Putamen (tissue), 1 donor: ENCODE measurements around the gene TAX1BP1.
A peak's percentile ranks its signal among the peaks of the same experiment; 100 is the strongest.
"Not testable (repeated sequence)": the region's sequence is repeated elsewhere in the genome, so short reads cannot be mapped to it uniquely, and the experiment has no call there.

Source experiments
- DNase-seq: peaks from one replicate; pipeline ENCODE4 v3.0.0-alpha.2; 2016; ENCODE audit warnings: low spot score

The TAX1BP1 gene

DNA sequence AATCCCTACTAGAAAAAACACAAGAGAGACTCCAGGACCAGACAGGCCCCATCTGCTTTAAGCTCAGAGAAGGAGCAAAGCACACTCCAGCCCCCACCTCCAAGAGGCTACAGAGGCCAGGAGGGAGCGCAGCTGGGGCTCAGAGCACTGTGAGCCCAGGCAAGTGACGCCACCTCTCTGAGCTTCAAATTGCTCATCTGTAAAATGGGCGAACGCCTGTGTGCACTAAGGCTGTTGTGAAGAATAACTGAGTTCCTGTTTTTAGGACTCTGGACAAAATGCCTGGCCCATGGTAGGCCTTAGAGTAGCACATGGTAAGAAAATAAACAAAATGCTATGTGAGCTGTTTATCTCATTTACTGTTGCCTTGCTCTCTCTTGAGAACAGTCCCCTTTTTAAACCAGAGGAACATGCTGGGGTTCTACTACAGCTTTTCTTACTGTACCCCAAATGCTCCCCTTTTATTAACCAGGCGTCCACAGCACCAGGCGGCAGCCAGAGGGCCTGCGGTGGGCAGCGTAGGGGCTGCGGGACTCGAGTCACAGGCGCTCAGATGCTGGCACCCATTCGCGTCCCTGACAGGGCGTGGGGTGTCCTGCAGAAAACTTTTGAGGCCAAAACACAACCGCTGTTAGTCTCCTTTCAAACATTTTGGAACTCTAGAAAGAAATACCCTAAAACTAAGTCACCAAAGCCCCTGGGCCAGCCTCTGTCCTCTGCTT lies 103.8 kb downstream of the TAX1BP1 start:
- no peak for DNase-seq

DNA sequence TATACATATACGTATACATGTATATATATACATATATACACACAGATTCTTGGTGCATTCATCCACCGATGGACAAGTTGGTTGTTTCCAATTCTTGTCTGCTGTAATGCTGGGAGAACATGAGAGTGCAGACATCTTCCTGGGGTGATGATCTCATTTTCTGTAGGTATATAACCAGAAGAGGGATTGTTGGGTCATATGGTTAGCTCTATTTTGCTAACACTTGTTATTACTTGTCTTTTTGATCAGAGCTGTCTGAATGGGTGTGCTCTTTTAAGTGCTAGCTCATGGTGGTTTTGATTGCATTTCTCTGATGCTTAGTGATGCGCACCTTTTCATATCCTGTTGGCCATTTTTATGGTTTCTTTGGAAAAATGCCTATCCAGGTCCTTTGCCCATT lies 106.4 kb downstream of the TAX1BP1 start:
- no peak for DNase-seq

DNA sequence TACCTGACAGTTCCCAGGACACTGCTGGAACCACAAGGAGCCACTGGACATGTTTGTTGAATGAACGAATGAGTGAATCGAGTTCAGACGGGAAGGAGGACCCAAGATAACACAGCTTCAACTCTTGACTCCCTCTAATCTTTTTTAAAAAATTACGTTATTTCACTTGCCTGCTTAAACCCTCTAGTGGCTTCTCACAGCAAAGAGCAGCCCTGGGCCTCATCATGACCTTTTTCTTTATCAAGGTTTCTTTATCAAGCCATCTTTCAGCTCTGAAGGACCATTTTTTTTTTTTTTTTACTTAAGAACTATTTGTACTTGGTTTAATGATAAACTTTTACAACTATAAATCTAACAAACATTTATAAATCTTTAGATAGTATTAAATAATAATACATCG lies 110.6 kb downstream of the TAX1BP1 start:
- no peak for DNase-seq

DNA sequence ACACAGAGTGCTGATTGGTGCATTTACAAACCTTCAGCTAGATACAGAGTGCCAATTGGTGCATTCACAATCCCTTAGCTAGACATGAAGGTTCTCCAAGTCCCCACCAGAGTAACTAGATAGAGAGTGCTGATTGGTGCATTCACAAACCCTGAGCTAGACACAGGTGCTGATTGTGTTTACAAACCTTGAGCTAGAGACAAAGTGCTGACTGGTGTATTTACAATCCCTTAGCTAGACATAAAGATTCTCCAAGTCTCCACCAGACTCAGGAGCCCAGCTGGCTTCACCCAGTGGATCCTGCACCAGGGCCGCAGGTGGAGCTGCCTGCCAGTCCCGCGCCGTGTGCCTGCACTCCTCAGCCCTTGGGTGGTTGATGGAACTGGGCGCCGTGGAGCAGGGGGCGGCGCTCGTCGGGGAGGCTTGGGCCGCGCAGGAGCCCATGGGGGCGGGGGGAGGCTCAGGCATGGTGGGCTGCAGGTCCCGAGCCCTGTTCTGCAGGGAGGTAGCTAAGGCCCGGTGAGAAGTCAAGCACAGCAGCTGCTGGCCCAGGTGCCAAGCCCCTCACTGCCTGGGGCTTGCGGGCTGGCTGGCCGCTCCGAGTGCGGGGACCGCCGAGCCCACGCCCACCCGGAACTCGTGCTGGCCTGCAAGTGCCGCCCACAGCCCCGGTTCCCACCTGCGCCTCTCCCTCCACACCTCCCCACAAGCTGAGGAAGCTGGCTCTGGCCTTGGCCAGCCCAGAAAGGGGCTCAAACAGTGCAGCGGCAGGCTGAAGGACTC lies 116.9 kb downstream of the TAX1BP1 start:
- DNase-seq: not testable (repeated sequence)

DNA sequence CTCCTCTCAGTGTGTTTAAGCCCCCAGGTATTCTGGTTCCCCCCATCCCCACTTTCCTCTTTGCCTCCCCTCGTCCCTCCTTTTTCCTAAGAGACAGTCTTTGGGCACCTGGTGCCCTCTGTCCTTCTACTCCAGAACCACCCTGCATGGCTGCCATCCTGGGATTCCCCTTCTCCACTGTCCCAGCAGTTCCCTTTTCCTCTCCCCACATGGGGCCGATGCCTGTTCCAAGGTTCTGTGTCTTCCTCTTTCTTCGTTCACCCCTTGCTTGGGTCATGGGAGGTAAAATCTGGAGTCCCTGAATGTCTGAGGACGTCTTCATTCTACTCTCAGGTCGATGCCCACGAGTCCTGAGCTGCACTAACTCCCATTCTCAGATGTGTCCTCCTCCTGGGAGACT lies 120.8 kb downstream of the TAX1BP1 start:
- no peak for DNase-seq

DNA sequence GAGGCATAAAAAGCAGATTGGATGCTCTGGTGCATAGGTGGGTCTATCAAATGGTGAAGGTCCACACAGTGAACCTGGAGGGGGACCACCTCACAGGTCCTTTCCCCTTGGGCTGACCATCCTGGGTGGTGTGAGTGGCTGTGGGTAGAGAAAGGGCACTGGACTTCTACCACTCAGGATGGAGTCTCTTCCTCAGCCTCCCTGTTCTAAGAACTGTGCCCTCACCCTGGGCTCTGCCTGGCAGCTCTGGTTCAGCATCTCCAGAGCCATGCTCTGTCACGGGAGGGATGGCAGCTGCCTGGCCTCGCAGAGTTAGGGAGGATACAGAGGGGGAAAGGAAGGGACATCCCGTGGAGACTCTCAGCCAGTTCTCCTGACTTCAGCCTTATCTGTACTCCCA lies 121.8 kb downstream of the TAX1BP1 start:
- no peak for DNase-seq

DNA sequence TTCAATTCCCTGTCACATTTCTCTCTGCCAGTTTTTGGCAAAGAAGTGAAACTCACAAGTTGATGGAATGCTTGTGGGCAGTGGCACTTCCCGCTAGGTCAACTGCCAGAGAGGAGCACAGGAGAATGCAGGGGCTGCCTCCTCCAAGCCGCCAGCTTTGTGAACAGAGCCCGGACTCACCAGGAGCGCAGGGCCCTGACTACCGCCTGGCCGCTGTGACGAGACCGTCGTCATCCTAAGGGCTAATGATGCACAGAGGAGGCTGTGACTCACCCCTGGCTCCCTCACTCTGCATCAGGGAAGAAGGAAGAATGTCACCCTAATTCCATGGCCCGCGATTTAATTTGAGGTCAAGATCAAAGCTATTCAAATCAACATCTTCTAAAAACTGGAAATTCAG lies 123.9 kb downstream of the TAX1BP1 start:
- no peak for DNase-seq

DNA sequence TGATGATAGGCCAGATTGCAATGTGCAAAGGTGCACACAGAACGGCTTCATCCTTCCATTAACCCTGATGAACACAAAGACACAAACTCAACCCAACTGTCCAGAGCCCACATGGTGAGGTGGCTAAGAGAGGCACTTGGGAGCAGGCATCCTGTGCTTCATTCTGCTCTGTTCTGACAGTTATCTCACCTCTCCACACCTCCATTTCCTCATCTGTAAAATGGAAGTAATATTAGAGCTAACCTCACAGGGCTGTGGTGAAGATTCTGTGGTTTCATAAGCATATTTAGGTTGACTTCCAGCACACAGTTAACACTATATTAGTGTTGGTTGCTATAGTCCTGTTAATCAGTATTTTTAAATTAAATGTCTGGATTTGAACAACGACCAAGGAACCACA lies 126.3 kb downstream of the TAX1BP1 start:
- DNase-seq: no peak

DNA sequence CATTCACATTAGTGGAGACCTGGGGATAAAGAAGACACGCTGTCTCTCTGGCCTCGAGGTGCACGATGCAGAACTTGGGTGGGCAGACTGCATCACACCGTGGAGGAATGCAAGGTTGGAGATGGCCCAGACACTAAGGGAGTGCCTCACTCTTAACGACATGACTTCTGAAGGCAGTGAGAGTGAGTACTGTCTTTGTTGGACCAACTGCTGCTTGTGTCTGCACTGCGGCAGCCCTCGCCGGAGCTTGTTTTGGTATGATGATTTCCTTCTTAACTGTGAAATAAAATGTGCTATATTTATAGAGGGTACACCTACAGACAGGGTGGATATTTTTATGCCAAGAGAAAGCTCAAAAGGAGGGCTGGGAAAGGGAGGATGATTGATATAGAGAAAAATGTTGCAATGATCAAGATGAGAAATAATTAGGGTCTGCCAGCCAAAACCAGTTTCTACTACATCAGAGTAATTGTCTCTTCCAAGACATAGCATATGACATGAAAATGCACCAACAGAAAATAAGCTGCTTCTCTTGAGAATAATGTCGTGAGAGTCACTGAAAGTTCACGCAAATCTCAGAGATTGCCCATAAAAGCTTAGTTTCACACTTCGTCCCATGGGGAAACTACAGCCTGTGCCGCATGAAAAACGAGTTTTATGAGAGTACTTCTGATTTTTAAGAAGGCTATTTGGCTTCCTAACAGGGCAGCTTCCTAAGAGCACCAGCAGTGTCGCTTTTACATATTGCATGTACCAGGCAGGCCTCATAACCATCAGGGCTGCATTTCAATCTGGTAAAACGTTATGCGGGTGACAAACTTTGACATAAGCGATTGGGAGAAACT lies 127.1 kb downstream of the TAX1BP1 start:
- no peak for DNase-seq

DNA sequence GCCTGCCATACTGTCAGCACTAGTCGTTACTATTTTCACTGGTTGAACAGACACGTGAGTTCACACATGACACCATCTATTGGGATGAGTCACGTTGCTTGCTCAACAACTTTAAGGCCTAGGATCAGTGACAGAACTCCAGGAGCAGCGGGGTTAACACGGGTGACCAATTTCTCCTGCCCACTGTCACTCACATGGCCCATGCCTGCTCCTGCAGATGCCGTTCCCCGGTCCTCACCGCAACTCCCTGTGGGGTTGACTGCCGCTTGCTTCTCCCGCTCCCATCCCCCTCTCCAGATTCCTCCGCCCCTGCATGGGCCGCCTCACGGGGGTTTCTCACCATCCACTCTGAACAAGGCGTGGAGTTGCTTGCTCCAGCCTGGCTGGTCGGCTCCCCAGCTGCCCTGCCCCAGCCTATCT lies 128.2 kb downstream of the TAX1BP1 start:
- DNase-seq: no peak

DNA sequence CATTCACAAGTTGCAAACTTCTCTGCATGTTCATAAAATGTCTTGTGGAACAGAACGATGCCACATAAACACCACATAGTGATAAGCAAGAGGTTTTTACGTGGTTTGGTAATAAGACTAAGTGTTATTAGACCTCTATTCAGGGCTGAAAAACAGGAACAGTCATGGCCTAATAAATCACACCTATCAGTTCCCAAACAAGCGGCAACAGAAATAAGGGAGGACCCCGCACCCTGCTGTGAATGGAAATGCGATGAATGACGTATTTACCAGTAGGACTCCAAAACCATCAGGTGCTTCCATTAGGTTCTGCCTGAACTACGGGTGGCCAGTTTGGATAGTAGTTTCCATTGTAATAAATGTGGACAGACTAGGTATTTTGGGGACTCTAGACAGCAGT lies 129.1 kb downstream of the TAX1BP1 start:
- DNase-seq: no peak

DNA sequence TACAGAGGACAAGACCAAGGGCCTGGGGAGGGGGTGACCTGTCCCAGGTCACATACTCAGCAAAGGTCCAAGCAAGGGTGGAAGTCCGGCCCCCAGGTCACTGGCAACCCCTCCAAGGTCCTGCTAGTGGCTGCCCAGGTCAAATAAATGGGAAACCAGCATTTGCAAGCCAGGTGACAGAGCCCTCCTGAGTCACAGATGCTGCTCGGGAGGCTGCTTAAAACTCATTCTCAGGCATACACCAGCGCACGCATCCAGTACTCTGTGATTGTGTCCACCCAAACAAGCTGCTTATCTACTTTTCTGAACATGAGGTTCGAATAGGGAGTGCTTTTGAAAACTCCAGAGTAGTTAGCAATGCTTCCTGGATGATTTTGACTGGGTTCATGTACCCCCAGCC lies 130.6 kb downstream of the TAX1BP1 start:
- DNase-seq: no peak

DNA sequence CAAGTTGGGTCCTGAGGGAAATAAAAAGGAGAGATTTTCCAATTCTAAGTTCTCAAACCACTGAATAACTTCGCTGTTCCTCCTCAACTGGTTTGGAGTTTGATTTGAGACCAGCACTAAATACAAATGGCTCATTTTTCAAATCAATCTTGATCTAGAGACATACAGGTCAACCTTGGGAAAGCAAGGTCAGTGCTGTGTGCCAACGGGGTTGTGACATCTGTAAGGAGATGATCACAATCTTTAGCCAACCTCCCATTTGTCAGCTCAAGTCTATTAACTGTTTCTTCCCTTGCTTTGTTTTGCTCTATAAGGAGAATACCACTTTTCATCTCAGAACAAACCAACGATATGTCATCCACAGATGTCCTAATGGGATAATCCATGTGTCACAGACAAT lies 131.1 kb downstream of the TAX1BP1 start:
- DNase-seq: no peak

DNA sequence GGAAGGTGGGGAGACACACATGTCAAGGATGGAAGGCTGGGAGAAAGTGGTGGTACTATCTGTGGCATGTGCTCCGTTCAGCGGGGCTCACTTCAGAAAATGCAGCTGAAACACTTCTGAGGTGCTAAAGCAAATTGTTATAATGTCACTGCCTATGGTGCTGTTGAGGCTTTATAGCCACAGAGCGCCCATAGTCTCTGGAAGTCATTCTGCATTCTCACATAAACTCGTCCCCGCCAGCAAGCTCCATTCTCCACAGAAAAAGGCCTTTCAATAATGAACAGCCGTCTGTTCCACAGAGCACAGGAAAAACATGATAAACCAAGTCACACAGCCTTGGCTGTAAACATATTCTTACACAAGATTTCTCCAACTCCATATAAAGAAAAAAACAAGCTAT lies 131.9 kb downstream of the TAX1BP1 start:
- DNase-seq: no peak

DNA sequence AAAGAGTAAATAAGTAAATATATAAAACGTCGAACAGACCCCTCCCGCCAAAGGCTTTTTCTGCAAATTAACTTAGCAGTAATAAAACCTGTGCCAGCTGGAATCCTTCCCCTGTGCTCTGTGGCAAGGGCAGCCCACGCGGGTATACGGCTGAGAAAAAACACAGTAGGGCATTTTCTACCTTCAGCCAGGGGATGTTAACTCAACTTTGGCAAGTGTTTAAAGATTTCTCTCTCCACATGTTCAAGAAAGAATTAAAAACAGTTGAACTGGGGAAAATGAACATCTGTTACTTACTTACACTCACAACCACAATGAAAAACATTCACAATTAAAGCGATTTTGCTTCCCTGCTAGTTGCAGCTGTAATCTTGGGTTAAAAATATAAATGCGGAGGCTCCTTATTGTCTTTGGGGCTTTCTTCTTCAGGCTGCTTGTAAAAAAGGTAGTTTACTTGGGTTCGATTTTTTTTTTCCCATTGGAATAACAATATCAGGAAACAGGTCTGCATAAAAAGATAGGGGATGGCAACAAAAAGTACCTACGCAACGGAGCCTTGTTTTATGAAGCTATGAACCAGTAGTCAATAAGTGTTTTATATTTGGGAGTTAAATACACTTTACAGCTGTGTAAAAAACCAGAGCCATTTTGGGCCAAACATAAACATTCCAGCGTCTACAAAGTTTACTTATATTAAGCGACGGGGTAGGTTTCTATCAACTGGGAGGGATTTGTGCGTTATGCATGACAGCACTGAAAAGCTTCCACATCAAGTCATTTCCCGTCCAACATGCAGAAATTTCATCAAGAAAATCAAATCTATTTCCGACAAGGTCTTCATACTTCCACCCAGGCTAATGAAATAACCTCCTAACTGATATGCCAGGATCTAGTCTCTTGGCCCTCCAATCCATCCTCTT lies 132.7 kb downstream of the TAX1BP1 start:
- DNase-seq: no peak

DNA sequence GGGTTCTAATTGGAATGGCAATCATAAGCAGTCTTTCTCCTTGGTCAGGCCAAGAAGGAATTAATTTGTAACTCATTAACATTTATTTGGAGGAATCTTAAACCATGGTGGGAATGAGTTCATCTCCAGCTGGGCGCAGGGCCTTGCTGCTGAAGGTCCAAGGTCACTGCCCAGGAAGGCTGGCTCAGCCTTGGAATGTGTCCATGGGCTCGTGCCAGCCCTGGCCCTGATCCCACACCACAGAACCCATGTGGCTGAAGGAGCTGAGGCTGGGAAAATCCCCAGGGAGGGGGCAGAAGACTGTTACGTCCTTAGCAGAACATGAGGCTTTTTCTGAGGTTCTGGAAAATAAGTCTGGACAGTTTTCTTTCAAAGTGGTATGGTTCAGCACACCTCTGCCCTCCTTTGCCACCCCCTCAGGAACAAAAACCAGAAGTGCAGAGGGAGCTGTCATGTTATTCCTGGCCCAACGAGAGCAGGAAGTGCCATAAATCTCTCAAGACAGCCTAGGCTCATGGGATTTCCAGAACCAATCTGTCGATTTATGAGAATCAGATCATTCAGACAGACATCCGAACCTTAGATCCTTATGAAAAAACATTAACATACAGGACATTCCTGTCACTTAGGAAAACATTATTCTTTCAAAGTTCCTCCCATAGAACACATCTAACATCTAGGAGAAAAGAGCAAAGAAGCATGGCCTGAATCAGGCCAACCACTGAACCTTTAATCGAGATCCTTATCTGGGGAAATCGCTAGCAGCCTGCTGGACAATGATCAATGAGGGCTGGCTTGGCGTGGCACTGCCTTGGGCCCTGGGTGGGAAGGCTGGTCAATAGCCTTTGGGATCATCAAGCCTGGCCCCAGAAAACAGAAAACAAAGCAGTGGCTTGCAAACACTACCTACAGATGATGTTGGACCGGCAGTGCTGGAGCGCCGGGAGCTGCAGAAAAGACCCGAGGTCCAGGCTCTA lies 134.3 kb downstream of the TAX1BP1 start:
- DNase-seq: peak; percentile 65

DNA sequence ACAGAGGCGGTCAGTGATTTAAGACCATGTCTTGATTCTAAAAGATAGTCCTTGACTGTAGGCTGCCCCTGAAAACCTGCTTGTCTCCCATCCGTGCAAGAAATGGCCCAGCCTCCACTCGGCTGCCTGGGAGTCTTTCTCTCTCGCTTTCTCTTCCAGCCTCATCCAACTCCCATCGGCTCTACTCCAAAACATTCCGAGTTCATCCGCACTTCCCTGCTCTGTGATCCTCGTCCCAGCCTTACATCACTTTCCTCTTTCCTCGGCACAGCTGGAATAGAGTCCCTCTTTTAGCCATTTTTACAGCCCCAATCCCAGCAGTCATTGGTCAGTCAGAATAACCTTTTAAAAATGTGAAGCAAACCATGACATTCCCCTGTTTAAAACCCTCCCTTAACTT lies 135.1 kb downstream of the TAX1BP1 start:
- no peak for DNase-seq

DNA sequence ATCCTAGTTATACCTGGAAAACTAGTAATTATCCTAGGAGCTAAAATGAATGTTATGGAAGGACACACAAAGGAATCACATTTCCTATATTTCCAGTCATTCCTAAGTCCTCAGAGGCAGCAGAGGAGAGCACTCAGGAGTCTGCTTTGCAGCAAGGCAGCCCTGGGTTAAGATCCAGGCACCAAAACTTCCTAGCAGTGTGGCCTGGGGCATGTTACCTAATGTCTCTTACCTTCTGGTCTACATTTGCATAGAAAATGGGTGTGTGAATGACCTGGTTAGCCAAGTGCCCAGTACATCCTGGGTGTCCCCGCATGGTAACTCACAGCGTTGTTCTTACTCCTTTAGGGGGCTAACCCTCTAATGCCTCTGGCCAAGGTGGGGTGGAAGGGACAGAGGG lies 135.9 kb downstream of the TAX1BP1 start:
- no peak for DNase-seq

DNA sequence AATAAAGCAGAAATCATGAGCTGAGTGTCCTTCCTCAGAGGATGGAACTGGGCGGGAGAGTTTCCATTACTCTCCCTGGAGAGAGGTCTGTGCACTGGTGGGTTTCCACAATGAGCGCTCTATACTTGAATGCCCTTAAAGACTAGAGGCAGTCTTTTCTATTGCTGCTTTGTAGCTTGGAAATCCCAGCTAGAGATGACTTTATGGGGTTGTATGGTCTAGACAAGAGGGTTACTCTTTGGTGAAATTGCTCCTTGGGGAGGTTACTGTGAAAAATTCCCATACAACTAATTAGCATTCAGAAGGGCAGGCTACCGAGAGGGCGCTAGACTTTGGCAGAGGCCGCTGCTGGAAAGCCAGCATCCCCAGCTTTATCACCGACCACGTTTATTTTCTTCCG lies 136.8 kb downstream of the TAX1BP1 start:
- DNase-seq: no peak
